Measurements from ENCODE around the gene PRKN. TPM values are rescaled to one million over a fixed set of nuclear protein-coding genes. Genes with fewer than 3 reads are reported as not detected.

The PRKN gene
- total RNA-seq, 1 experiment from 2014 or later = 0.34 TPM

DNA sequence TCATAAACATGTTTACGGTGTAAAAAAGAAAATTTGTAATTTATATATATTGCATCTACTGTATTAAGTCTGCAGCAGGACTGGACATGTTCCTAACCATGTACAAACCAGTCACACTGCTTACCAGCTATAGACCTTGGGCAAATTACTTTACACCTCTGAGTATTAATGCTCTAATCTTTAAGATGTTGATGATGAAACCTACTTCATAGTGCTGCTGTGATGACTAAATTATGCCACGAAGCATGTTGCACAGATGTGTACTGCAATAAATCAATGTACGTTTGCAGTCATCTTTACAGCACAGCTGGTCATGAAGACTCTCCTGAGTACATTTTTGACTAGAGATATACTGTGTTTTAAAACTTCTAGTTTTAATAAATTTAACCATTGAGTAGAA, 42.6 kb downstream of the PRKN start:
- no peaks in the 10 kb centered on the region for H3K27me3 ChIP-seq (replicated peaks; ENCODE audit: control insufficient read depth, insufficient read depth, low read length)
- Mint-ChIP-seq H3K4me1 (ENCODE audit: low read depth, unreplicated experiment) (no peaks in the 10 kb centered on the region), H3K9me3 (ENCODE audit: unreplicated experiment) (no peaks in the 10 kb centered on the region), H3K27me3 (ENCODE audit: insufficient read depth, unreplicated experiment) (no peaks in the 10 kb centered on the region), H3K4me3 (ENCODE audit: unreplicated experiment) (no peak overlapping the region), H3K27ac (ENCODE audit: unreplicated experiment) (no peak overlapping the region), H3K36me3 (ENCODE audit: insufficient read depth, unreplicated experiment) (no peaks in the 10 kb centered on the region)
- H3K4me3 ChIP-seq (ENCODE audit: low read depth, low read length) = no peak overlapping the region
- ChIA-PET POLR2A (no interaction called here), CTCF (no interaction called here)
- H3K36me3 ChIP-seq (ENCODE audit: control insufficient read depth, insufficient read depth, low read length) = no peaks in the 10 kb centered on the region
- TF ChIP-seq, protein P1, sequence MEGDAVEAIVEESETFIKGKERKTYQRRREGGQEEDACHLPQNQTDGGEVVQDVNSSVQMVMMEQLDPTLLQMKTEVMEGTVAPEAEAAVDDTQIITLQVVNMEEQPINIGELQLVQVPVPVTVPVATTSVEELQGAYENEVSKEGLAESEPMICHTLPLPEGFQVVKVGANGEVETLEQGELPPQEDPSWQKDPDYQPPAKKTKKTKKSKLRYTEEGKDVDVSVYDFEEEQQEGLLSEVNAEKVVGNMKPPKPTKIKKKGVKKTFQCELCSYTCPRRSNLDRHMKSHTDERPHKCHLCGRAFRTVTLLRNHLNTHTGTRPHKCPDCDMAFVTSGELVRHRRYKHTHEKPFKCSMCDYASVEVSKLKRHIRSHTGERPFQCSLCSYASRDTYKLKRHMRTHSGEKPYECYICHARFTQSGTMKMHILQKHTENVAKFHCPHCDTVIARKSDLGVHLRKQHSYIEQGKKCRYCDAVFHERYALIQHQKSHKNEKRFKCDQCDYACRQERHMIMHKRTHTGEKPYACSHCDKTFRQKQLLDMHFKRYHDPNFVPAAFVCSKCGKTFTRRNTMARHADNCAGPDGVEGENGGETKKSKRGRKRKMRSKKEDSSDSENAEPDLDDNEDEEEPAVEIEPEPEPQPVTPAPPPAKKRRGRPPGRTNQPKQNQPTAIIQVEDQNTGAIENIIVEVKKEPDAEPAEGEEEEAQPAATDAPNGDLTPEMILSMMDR (IDR thresholded peaks at IDR 0.05; ENCODE audit: insufficient read depth in 1 of 2, low read depth in 1 of 2, low read length in 1 of 2, severe bottlenecking in 1 of 2, unreplicated experiment in 1 of 2) = no peak
- H3K9me3 ChIP-seq = no peaks in the 10 kb centered on the region
- intact Hi-C loops (cut with micrococcal nuclease; ENCODE audit: unreplicated experiment) = no loop called here
- BruUV-seq (replicated peaks) = no TSS peak
- no peak for DNase-seq
- peaks cover 9% of the 10 kb centered on the region for H3K4me1 ChIP-seq

DNA sequence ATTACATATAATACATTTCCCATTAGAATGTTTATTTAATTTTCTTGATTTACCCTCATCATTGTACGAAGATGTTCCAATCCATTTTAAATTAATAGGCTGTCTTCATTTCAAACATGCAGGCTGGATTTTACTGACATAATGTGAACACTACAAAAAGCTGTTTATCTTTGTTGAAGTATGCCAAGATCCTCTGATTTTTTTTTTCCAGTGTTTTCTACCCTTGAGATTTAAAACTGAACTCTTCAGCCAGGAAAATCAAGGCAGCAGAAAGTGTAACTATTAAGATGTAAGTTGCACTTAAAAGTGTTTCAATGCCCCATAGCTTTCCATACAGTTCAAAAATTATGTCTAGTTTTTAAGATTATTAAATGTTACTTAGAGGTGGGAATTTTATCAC, 43.5 kb downstream of the PRKN start:
- H3K27me3 ChIP-seq (replicated peaks; ENCODE audit: control insufficient read depth, insufficient read depth, low read length) = no peaks in the 10 kb centered on the region
- Mint-ChIP-seq H3K36me3 (ENCODE audit: insufficient read depth, unreplicated experiment) (no peaks in the 10 kb centered on the region), H3K27me3 (ENCODE audit: insufficient read depth, unreplicated experiment) (no peaks in the 10 kb centered on the region), H3K4me3 (ENCODE audit: unreplicated experiment) (no peak overlapping the region), H3K27ac (ENCODE audit: unreplicated experiment) (no peak overlapping the region), H3K9me3 (ENCODE audit: unreplicated experiment) (no peaks in the 10 kb centered on the region), H3K4me1 (ENCODE audit: low read depth, unreplicated experiment) (no peaks in the 10 kb centered on the region)
- DNase-seq = no peak
- POLR2A ChIA-PET = no interaction called here
- intact Hi-C loops (cut with micrococcal nuclease; ENCODE audit: unreplicated experiment) = no loop called here
- H3K4me3 ChIP-seq (ENCODE audit: low read depth, low read length) = no peak overlapping the region
- CTCF ChIA-PET = no interaction called here
- H3K9me3 ChIP-seq = no peaks in the 10 kb centered on the region
- no peaks in the 10 kb centered on the region for H3K36me3 ChIP-seq (ENCODE audit: control insufficient read depth, insufficient read depth, low read length)
- H3K4me1 ChIP-seq = peaks cover 9% of the 10 kb centered on the region
- TF ChIP-seq, protein P1 (IDR thresholded peaks at IDR 0.05; ENCODE audit: insufficient read depth in 1 of 2, low read depth in 1 of 2, low read length in 1 of 2, severe bottlenecking in 1 of 2, unreplicated experiment in 1 of 2) = no peak
- no TSS peak for BruUV-seq (replicated peaks)

DNA sequence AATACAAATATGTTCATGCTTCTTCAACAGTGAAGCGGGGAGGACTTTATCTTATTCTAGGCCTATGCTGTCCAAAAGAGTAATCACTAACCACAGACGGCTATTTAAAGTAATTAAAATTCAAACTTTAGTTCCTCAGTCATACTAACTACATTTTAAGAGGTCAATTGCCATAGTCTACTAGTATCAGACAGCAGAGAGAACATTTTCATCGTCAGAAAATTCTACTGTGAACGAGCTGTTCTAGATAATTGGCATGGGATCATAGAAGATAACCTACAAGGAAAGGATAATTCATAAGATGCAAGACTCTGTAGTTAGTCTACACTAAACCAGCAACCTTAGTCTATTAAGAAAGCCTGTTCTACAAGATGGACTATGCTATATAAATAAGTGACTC, 44.4 kb downstream of the PRKN start:
- Histone ChIP-seq H3K9me3 (no peaks in the 10 kb centered on the region), H3K4me3 (ENCODE audit: low read depth, low read length) (no peak overlapping the region), H3K27me3 (replicated peaks; ENCODE audit: control insufficient read depth, insufficient read depth, low read length) (no peaks in the 10 kb centered on the region), H3K4me1 (peaks cover 9% of the 10 kb centered on the region), H3K36me3 (ENCODE audit: control insufficient read depth, insufficient read depth, low read length) (no peaks in the 10 kb centered on the region)
- no peaks in the 10 kb centered on the region for H3K27me3 Mint-ChIP-seq (ENCODE audit: insufficient read depth, unreplicated experiment)
- no peaks in the 10 kb centered on the region for H3K9me3 Mint-ChIP-seq (ENCODE audit: unreplicated experiment)
- no peaks in the 10 kb centered on the region for H3K4me1 Mint-ChIP-seq (ENCODE audit: low read depth, unreplicated experiment)
- intact Hi-C loops (cut with micrococcal nuclease; ENCODE audit: unreplicated experiment) = no loop called here
- no peak for DNase-seq
- CTCF ChIA-PET = no interaction called here
- TF ChIP-seq, protein P1 (IDR thresholded peaks at IDR 0.05; ENCODE audit: insufficient read depth in 1 of 2, low read depth in 1 of 2, low read length in 1 of 2, severe bottlenecking in 1 of 2, unreplicated experiment in 1 of 2) = no peak
- no peak overlapping the region for H3K27ac Mint-ChIP-seq (ENCODE audit: unreplicated experiment)
- H3K36me3 Mint-ChIP-seq (ENCODE audit: insufficient read depth, unreplicated experiment) = no peaks in the 10 kb centered on the region
- BruUV-seq (replicated peaks) = no TSS peak
- H3K4me3 Mint-ChIP-seq (ENCODE audit: unreplicated experiment) = no peak overlapping the region
- POLR2A ChIA-PET = no interaction called here
